H1 (cell line): ENCODE results near the gene EBF3. TPM values are rescaled to one million over a fixed set of nuclear protein-coding genes. Genes with fewer than 3 reads are reported as not detected.

ENCODE experiments used
- CHD7 ChIP-seq: fragments of 300-600 bp; sonication (generic); IDR thresholded peaks from 2 replicates; pipeline ENCODE4 v1.7.1; 2012; ENCODE audit warnings: low read length, moderate library complexity, mild to moderate bottlenecking, inconsistent platforms; ENCODE audit not compliant: insufficient replicate concordance
- EP300 ChIP-seq, 2 experiments: IDR thresholded peaks; 1 replicate in 1 of 2; 2 replicates in 1 of 2; pipeline ENCODE4 v1.6.1; 2011 to 2012; ENCODE audit warnings: low read depth in 2 of 2, low read length in 2 of 2, mild to moderate bottlenecking in 2 of 2, borderline replicate concordance in 1 of 2, inconsistent platforms in 1 of 2, moderate library complexity in 1 of 2
- HDAC6 ChIP-seq: IDR thresholded peaks from one replicate; pipeline ENCODE4 v1.7.1; 2012; ENCODE audit warnings: low read depth, mild to moderate bottlenecking, inconsistent platforms, low read length, moderate library complexity
- ZNF274 ChIP-seq: IDR thresholded peaks from 2 replicates; pipeline ENCODE4 v1.7.0; 2012; ENCODE audit warnings: low read length, borderline replicate concordance; ENCODE audit errors: extremely low read depth
- polyA plus RNA-seq, 7 experiments: library from polyadenylated mRNA; depleted of rRNA in 3 of 7; stranded (reverse) in 5 of 7; unstranded in 2 of 7; fragments of >200 nt in 5 of 7; fragments of 200-250 nt in 2 of 7; gene quantifications; 1 replicate in 5 of 7; 2 replicates in 1 of 7; 4 replicates in 1 of 7; pipeline versions ENCODE4 v1.2.1 to v1.2.3, GENCODE V29; 2011 to 2013; ENCODE audit warnings: missing spikeins in 2 of 7, mixed read lengths in 2 of 7
- total RNA-seq: library from RNA; stranded (reverse); fragmentation: NEBNext Ultra II Directional; extraction: Animal tissue kit (Norgen Biotek cat#: 25700); gene quantifications from 2 replicates; pipeline ENCODE4 v1.2.1, GENCODE V29; 2021
- TF ChIP-seq, protein P1 (sequence below): IDR thresholded peaks from 2 replicates; pipeline ENCODE4 v1.6.1; 2011; ENCODE audit warnings: low read length, improper control_type of control experiment

Gene EBF3
- total and polyA plus RNA-seq, 2 of the 8 experiments (the other 6 are each of a cell fraction or from before 2014, with no cell fraction given): 0.08 to 0.26 TPM

GRCh38 chr10:129846991-129847391 is 117.1 kb downstream of the EBF3 start (continued):
- TF ChIP-seq, protein P1, sequence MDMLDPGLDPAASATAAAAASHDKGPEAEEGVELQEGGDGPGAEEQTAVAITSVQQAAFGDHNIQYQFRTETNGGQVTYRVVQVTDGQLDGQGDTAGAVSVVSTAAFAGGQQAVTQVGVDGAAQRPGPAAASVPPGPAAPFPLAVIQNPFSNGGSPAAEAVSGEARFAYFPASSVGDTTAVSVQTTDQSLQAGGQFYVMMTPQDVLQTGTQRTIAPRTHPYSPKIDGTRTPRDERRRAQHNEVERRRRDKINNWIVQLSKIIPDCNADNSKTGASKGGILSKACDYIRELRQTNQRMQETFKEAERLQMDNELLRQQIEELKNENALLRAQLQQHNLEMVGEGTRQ: no peak
- TF ChIP-seq ZNF274: no peak
- no peak for TF ChIP-seq CHD7
- TF ChIP-seq HDAC6: no peak
- TF ChIP-seq EP300 (IDR thresholded peaks at IDR 0.05; ENCODE audit: borderline replicate concordance in 1 of 2, low read depth in 2 of 2, low read length in 2 of 2): no peak
